Activated CD4-positive, CD25-positive, alpha-beta regulatory T cell treated with anti-CD3 and anti-CD28 coated beads, Interleukin-2, amount 50 U/mL, for 72 hours (primary cell): ENCODE results near the gene SAMD11.
A peak's percentile ranks its signal among the peaks of the same experiment; 100 is the strongest.
"Not testable (repeated sequence)": the region's sequence is repeated elsewhere in the genome, so short reads cannot be mapped to it uniquely, and the experiment has no call there.

Source experiments
- DNase-seq: peaks from one replicate; pipeline ENCODE4 v3.0.0; 2021

Gene SAMD11

GRCh38 chr1:923131-923990 is at the start of gene SAMD11:
SAMD11 (plus strand) TSS chr1:923923; CDS start chr1:924432, 509 bp downstream.
- no peak for DNase-seq

- not testable (repeated sequence) for DNase-seq
Measured at GRCh38 chr1:876428-877208, 47.1 kb upstream of the SAMD11 start.

- not testable (repeated sequence) for DNase-seq
Measured at GRCh38 chr1:877209-877986, 46.3 kb upstream of the SAMD11 start.

- DNase-seq, result not testable (repeated sequence)
Measured at GRCh38 chr1:880511-880910, 43.2 kb upstream of the SAMD11 start.

- DNase-seq, result not testable (repeated sequence)
Measured at GRCh38 chr1:880915-881314, 42.8 kb upstream of the SAMD11 start.

GRCh38 chr1:886311-886710 is 37.4 kb upstream of the SAMD11 start:
- no peak for DNase-seq

- DNase-seq, result no peak
Measured at GRCh38 chr1:886760-887159, 37.0 kb upstream of the SAMD11 start.

GRCh38 chr1:888297-888696 is 35.4 kb upstream of the SAMD11 start:
- no peak for DNase-seq

GRCh38 chr1:889774-890173 is 33.9 kb upstream of the SAMD11 start:
- DNase-seq, result not testable (repeated sequence)

- not testable (repeated sequence) for DNase-seq
Measured at GRCh38 chr1:890234-890633, 33.5 kb upstream of the SAMD11 start.

- no peak for DNase-seq
Measured at GRCh38 chr1:890661-891060, 33.1 kb upstream of the SAMD11 start.

- no peak for DNase-seq
Measured at GRCh38 chr1:897226-897625, 26.5 kb upstream of the SAMD11 start.

- not testable (repeated sequence) for DNase-seq
Measured at GRCh38 chr1:897951-898350, 25.8 kb upstream of the SAMD11 start.

- DNase-seq, result no peak
Measured at GRCh38 chr1:899636-900317, 23.9 kb upstream of the SAMD11 start.

- DNase-seq, result no peak
Measured at GRCh38 chr1:901108-901859, 22.4 kb upstream of the SAMD11 start.

- peak; percentile 26 for DNase-seq
Measured at GRCh38 chr1:902802-903201, 20.9 kb upstream of the SAMD11 start.

GRCh38 chr1:903305-903704 is 20.4 kb upstream of the SAMD11 start:
- DNase-seq, result no peak

GRCh38 chr1:903721-904271 is 19.9 kb upstream of the SAMD11 start:
- DNase-seq, result peak; percentile 29

GRCh38 chr1:904310-904950 is 19.3 kb upstream of the SAMD11 start:
- peak; percentile 93 for DNase-seq

- peak; percentile 36 for DNase-seq
Measured at GRCh38 chr1:905071-905749, 18.5 kb upstream of the SAMD11 start.
